Esophagus squamous epithelium (tissue), 5 donors: ENCODE results near the gene PHF3. TPM values are rescaled to one million over a fixed set of nuclear protein-coding genes. Genes with fewer than 3 reads are reported as not detected.

ENCODE experiments used
- DNase-seq: peaks from one replicate; lab custom pipeline; 2025; lab: John Stamatoyannopoulos, UW
- H3K27ac ChIP-seq, 4 donors: fragments of 200-600 bp; sonication (generic); one replicate each; pipeline ENCODE4 v1.5.1; 2016 to 2019; ENCODE audit warnings: mild to moderate bottlenecking in 1 of 4
- H3K27me3 ChIP-seq, 4 donors: fragments of 200-600 bp; sonication (generic); 1 replicate in 3 of 4; 2 replicates in 1 of 4; pipeline versions ENCODE4 v1.5.1 to v1.6.0; 2017 to 2021; ENCODE audit warnings: antibody characterized with exemption in 1 of 4
- H3K36me3 ChIP-seq, 3 donors: fragments of 200-600 bp; sonication (generic); one replicate each; pipeline ENCODE4 v1.5.1; 2016 to 2019
- H3K4me1 ChIP-seq, 3 donors: fragments of 200-600 bp; sonication (generic); one replicate each; pipeline ENCODE4 v1.5.1; 2017 to 2019
- H3K4me3 ChIP-seq, 4 donors: fragments of 200-600 bp; sonication (generic); 1 replicate in 3 of 4; 2 replicates in 1 of 4; pipeline ENCODE4 v1.5.1; 2016 to 2019; ENCODE audit warnings: mild to moderate bottlenecking in 2 of 4, moderate library complexity in 1 of 4
- H3K9me3 ChIP-seq, 3 donors: fragments of 200-600 bp; sonication (generic); one replicate each; pipeline ENCODE4 v1.5.1; 2016 to 2019
- POLR2A ChIP-seq, 4 donors: fragments of 450-650 bp; IDR thresholded peaks; one replicate each; pipeline ENCODE4 v1.6.1; 2017; ENCODE audit warnings: antibody characterized with exemption in 4 of 4, mild to moderate bottlenecking in 4 of 4, moderate library complexity in 3 of 4
- WGBS, 2 donors: methylation state at CpG; one replicate each; pipeline ENCODE4 v1.1.5; 2018; 5-methylcytosine and 5-hydroxymethylcytosine counted together
- intact Hi-C: fragments of 100-400 bp; cut with DNase I; formaldehyde crosslinking; loops from one replicate; pipeline ENCODE4 v1.15.0; 2022
- total RNA-seq, 4 donors: library from RNA; depleted of rRNA; stranded (reverse); fragments of >200 nt; gene quantifications; one replicate each; pipeline ENCODE4 v1.1.0, GENCODE V29; 2016
- TF ChIP-seq, protein P1 (sequence below), 6 experiments: fragments of 450-650 bp in 4 of 6; fragments of 200-600 bp in 2 of 6; sonication (generic) in 2 of 6; IDR thresholded peaks; one replicate each; pipeline ENCODE4 v1.5.1; 2016 to 2019; ENCODE audit warnings: antibody characterized with exemption in 6 of 6, mild to moderate bottlenecking in 4 of 6, moderate library complexity in 4 of 6
- donor health status: DM: yes; HTN: yes; CAD: no.

The PHF3 gene
- total RNA-seq, 4 donors from 2014 or later, result 17.6 to 53.2 (median 26.7) TPM

DNA sequence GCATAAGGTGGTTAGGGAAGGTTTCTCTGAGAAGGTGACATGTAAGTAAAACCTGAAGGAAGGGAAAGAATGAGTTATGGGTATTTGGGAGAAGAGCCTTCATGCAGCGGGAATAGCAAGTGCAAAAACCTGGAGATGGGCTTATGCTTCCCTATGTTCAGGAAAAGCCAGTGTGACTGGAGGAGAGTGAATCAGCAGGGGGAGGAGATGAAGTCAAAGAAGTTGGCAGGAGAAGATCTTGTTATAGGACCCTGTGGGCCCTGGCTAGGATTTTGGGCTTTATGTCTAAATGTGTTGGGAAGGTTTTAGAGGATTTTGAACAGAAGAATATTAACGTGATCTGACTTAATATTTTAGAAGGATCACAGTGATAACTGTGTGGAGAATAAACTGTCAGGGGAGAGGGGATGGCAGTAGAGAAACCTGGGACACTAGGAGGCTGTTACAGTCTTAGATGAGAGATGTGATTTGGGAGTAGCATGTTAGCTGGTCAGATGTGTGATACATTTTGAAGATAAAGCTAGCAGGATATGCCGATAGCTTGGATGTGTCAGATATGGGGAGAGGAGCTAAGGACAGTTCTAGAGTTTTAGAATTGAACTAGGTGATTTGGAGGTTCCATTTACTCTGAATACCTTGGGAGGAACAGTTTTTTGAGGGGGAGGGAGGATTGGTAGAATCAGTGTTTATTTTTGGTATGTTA lies 41.0 kb downstream of the PHF3 start:
- H3K4me3 ChIP-seq, result no peak overlapping the region
- H3K9me3 ChIP-seq, result no peaks in the 10 kb centered on the region
- peaks cover 0 to 31% (median 0%) of the 10 kb centered on the region in 3 donors for H3K36me3 ChIP-seq
- H3K4me1 ChIP-seq, result peaks cover 0 to 51% (median 0%) of the 10 kb centered on the region in 3 donors
- intact Hi-C loops, result no loop called here
- 88 to 90% methylated on average over 3 of the region's 3 CpGs for WGBS, 2 donors
- H3K27me3 ChIP-seq, result no peaks in the 10 kb centered on the region
- no peak overlapping the region for H3K27ac ChIP-seq
- DNase-seq, result no peak
- TF ChIP-seq, protein P1, sequence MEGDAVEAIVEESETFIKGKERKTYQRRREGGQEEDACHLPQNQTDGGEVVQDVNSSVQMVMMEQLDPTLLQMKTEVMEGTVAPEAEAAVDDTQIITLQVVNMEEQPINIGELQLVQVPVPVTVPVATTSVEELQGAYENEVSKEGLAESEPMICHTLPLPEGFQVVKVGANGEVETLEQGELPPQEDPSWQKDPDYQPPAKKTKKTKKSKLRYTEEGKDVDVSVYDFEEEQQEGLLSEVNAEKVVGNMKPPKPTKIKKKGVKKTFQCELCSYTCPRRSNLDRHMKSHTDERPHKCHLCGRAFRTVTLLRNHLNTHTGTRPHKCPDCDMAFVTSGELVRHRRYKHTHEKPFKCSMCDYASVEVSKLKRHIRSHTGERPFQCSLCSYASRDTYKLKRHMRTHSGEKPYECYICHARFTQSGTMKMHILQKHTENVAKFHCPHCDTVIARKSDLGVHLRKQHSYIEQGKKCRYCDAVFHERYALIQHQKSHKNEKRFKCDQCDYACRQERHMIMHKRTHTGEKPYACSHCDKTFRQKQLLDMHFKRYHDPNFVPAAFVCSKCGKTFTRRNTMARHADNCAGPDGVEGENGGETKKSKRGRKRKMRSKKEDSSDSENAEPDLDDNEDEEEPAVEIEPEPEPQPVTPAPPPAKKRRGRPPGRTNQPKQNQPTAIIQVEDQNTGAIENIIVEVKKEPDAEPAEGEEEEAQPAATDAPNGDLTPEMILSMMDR (IDR thresholded peaks at IDR 0.05), result no peak
- no peak for TF ChIP-seq POLR2A (IDR thresholded peaks at IDR 0.05)

DNA sequence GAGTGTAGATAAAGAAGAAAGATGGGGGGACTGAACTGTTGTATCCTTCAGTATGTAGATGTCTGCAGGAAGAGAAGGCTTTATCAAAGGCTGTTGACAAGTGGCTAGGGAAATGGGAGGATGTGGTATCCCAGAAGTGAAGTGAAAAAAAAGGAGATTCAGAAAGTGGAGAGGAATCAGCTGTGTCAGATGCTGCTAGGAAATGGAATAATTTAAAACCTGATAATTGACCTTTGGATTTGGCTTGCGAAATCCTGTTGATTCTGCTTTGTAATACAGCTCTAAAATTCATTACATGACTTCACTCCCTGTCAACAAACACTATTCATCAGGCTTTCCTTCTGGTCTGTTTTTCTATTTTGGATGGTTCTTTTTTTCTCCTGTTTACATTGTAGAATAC lies 41.7 kb downstream of the PHF3 start:
- TF ChIP-seq, protein P1 (IDR thresholded peaks at IDR 0.05), result no peak
- no peak for TF ChIP-seq POLR2A (IDR thresholded peaks at IDR 0.05)
- no peak overlapping the region for H3K27ac ChIP-seq
- WGBS, 2 donors, result 52 to 81% methylated on average over 1 of the region's 1 CpG
- intact Hi-C loops, result no loop called here
- no peak overlapping the region for H3K4me3 ChIP-seq
- H3K4me1 ChIP-seq, result peaks cover 0 to 51% (median 0%) of the 10 kb centered on the region in 3 donors
- H3K27me3 ChIP-seq, result no peaks in the 10 kb centered on the region
- DNase-seq, result no peak
- peaks cover 0 to 28% (median 0%) of the 10 kb centered on the region in 3 donors for H3K36me3 ChIP-seq
- no peaks in the 10 kb centered on the region for H3K9me3 ChIP-seq

DNA sequence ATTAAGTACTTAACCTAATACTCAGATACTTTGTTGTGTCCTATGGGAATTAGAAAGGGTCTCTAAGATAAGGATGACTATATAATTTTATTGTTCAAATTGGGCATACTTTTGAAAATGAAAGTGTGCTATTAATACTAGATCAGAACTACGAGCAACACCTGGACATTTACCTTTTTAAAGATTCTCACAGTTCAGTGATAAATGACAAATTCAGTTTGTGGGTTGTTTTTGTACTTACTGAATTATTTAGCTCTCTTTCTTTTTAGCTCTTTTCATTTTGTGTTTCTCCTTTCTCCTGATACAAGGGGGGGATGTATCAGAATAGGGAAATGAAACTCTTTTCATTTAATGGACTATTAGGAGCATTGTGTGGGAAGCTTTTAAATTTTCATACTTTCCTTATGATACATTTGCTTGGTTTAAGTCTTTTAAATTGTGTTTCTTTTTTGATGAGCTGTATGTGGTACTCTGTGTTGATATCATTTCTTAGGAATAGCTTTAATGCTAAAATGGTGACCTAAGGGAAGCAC lies 47.5 kb downstream of the PHF3 start:
- Histone ChIP-seq H3K36me3 (peaks cover 0 to 52% (median 0%) of the 10 kb centered on the region in 3 donors), H3K27ac (no peak overlapping the region), H3K9me3 (no peaks in the 10 kb centered on the region), H3K4me3 (no peak overlapping the region), H3K4me1 (peaks cover 0 to 4% (median 0%) of the 10 kb centered on the region in 3 donors), H3K27me3 (no peaks in the 10 kb centered on the region)
- intact Hi-C loops, result no loop called here
- 78 to 80% methylated on average over 1 of the region's 1 CpG for WGBS, 2 donors
- DNase-seq, result no peak
- no peak for TF ChIP-seq POLR2A (IDR thresholded peaks at IDR 0.05)
- TF ChIP-seq, protein P1 (IDR thresholded peaks at IDR 0.05), result no peak

DNA sequence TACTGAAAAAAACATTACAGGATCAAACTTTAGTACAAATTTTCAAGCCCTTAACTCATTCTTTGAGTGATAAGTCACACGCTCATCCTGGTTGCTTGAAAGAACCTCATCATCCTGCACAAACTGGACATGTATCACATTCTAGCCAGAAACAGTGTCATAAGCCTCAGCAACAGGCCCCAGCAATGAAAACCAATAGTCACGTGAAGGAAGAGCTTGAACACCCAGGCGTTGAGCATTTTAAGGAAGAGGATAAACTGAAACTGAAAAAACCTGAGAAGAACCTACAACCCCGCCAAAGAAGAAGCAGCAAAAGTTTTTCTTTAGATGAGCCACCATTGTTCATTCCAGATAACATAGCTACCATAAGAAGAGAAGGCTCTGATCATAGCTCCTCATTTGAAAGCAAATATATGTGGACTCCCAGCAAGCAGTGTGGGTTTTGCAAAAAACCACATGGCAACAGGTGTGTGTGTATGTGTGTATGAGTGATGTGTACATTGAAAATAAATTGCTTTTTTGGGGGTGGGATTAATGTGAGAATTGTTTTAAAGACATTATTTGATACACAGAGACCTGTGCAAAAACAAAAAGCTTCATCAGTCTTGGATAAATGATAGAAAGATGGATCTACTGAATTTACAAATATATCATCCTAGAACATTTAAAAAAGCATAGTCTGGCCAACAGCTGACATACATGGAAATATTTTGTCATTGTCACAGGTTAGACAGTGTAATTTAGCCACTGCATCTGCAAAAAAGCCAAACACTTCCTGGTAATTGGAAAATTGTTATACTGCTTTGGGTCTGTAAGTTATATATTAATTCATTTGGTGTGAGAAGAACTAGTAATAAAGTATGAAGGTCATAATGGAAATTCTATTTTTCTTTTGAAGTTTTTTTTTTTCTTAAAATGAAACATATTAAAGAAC lies 50.1 kb downstream of the PHF3 start:
- DNase-seq, result no peak
- no peaks in the 10 kb centered on the region for H3K4me1 ChIP-seq
- H3K9me3 ChIP-seq, result no peaks in the 10 kb centered on the region
- H3K27ac ChIP-seq, result no peak overlapping the region
- H3K36me3 ChIP-seq, result peaks cover 0 to 43% (median 0%) of the 10 kb centered on the region in 3 donors
- intact Hi-C loops, result no loop called here
- WGBS, 2 donors, result 79 to 85% methylated on average over 4 of the region's 4 CpGs
- H3K27me3 ChIP-seq, result no peaks in the 10 kb centered on the region
- no peak for TF ChIP-seq POLR2A (IDR thresholded peaks at IDR 0.05)
- TF ChIP-seq, protein P1 (IDR thresholded peaks at IDR 0.05), result no peak
- no peak overlapping the region for H3K4me3 ChIP-seq
